HG02943 (cell line): ENCODE measurements around the gene L2HGDH.

Source experiments
- ATAC-seq: cut with Tn5 transposase; IDR thresholded peaks from one replicate; pipeline ENCODE4 v1.9.1; 2021; ENCODE audit warnings: mild to moderate bottlenecking, low read depth, moderate library complexity; ENCODE audit not compliant: unreplicated experiment

Gene L2HGDH

DNA sequence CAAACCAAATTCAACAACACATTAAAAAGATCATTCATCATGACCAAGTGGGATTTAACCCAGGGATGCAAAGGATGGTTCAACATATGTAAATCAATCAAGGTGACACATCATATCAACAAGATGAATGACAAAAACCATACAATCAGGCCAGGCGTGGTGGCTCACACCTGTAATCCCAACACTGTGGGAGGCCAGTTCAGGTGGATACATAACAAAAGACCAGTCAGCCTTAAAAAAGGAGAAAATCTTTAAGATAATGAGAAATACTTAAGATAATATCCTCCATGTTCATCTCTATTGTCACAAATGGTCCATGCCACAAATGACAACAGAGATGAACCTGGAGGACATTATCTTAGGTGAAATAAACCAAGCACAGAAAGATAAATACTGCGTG, 12.4 kb downstream of the L2HGDH start:
- no peak for ATAC-seq

DNA sequence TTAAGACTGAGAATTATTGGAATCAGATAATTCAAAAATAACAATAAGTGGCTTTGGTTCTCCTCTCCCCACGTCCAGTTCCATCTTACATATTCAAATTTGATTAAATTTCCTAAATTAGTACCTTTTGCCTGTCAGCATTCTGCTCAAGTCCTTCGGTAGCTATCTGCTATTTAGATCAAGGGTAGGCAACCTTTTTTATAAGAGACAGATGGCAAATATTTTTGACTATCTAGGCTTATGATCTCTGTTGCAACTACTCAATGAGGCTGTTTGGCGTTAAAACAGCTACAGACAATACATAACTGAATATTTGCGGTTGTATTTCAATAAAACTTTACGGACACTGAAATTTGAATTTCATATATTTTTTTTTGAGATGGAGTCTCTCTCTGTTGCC, 21.7 kb downstream of the L2HGDH start:
- no peak for ATAC-seq

DNA sequence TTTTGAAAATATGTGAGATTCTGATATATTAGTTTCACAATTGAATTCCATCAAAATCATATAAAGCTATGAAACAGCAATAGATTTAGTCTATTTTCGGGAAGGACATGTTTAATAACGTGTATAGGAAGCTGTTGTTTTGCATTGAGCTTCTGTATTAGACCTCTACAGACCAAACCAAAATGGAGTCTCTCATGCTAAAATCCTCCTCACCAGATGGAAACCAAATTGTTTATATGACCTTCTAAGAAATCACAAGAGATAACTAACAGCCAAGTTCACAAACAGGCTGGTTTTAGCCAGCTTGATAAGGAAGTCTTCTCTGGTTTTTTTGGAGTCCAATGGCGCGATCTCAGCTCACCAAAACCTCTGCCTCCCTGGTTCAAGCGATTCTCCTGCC, 23.9 kb downstream of the L2HGDH start:
- no peak for ATAC-seq

DNA sequence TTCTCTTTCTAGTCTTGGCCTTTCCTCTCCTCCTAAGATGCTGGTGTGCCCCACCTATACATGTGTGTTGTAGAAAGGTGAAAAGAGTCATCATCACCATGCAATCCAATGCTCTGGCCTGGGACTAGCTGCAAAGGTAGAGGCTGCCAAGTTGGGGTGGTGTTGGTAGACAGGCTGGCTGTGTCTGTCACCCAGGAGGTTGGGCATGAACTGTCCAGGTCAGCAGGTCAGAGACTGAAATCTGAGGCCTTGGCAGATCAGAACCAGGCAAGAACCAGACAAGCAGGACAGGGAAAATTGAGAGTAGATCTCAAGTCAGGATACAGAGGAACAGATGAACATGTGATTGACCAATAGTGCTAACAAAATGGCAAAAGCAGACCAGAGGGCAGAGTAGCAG, 26.2 kb downstream of the L2HGDH start:
- ATAC-seq, result no peak

DNA sequence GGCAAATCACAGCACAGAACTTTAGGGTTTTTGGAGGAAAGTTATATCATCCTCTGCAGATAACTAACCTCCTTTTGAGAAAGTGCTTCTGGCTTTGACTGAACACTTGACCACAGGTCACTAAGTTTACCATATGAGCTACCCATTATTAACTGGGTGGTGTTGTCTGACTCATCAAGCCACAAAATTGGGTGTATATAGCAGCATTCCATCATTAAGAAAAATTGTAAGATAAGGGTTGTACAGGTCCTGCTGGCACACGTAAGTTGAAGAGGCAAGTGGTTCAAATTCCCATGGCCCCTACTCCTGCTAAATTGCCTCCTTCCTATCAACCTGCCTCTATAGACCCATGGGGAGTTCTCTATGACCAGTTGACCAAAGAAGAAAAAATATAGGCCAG, 39.5 kb downstream of the L2HGDH start:
- no peak for ATAC-seq

DNA sequence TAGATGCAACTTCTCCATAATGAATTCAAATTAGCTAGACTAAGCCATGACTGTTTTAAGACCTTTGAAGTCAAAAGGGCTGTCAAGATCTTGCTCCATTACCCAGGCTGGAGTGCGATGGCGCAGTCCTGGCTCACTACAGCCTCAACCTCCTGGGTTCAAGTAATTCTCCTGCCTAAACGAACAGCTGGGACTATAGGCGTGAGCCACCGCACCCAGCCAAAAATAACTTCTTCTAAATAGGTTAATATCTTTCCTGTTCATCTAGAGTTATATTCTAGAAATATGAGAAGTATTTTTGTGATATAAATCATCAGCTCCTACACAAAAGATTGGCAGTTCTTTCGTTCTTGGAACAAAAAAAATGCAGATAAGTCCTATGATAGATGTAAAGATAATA, 41.1 kb downstream of the L2HGDH start:
- ATAC-seq, result no peak

DNA sequence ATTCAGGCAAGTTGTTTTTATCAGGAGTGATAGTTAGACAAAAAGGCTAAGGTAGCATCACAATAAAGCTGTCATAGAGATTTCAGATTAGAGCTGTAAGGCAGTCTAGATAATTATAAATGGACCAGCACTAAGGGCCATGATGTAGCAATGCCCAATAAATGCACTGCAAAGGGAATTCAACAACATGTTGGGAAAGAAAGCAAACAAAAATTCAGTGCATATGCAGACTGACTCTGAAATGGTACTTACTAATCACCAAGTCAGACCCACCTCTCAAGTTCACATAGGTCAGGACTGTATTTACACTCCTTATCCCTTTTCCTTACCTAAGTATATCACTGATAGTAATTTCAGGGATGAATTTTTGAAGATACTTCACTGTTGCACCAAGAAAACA, 47.0 kb downstream of the L2HGDH start:
- no peak for ATAC-seq

DNA sequence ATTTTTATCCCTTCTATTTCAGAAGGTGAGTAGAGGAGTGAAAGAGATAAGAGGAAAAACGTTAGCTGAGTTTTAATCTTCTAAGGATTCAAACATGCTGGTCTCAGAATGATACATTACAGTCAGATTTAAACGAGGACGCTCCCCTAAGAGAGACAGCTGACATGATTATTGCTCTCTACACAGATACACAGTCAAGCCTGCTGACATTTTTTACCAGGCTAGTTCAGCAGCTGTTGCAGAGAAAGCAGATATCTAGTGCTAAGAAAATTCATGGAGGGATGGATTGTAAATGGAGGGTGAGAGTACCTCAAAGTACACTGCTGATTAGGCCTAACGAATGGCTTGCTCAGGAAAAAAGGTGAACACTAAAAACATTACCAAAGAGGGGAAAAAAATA, 48.7 kb downstream of the L2HGDH start:
- no peak for ATAC-seq

DNA sequence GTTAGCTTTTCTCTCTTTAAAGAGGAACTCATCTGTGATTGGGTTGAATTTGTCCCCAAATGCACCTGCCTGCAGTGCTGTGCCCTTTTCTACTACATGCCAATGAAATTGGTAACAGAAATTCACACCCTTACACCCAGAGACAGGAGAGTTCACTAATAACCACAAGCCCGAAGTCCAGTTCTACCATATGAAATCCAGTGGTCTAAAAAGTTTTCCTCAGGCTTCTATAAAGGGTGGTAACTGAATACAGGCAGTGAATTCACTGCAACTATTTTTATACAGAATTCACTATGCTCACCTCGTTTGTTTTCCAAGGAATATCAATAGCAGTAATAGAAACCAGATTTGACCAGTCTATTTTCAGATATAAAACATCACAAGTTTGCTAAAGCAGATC, 49.2 kb downstream of the L2HGDH start:
- ATAC-seq, result no peak

DNA sequence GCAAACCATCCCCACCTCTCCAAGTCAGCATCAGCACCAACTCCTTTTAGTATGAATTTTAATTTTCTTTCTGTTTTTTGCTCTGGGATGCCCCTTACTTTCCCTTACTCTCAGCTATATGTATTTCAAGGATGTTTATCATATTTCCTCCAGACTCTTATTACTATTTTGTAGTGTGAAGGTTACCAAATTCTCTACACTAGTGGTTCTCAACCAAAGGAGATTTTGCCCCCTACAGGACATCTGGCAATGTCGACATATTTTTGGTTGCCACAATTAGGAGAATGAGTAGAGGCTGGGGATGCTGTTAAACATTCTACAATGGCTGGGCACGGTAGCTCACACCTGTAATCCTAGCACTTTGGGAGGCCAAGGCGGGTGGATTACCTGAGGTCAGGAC, 51.5 kb downstream of the L2HGDH start:
- no peak for ATAC-seq

DNA sequence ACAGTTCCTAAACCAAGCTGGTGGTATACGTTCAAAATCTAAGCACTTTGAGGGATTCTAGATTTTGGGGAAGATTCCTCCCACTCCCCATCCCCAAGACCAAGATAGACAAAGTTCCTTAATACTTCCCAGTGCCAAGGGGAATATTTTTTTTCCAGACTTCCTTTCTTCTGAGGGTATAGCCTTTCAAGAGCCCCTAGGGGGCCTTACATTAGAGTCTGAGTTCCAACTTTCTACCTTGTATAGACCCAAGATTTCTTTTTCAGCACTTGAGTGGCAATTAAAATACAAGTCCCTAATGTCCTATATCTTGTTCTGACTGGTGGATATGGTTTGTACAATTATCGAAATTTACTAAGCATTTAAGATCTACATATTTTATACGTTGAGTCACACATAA, 52.0 kb downstream of the L2HGDH start:
- no peak for ATAC-seq

DNA sequence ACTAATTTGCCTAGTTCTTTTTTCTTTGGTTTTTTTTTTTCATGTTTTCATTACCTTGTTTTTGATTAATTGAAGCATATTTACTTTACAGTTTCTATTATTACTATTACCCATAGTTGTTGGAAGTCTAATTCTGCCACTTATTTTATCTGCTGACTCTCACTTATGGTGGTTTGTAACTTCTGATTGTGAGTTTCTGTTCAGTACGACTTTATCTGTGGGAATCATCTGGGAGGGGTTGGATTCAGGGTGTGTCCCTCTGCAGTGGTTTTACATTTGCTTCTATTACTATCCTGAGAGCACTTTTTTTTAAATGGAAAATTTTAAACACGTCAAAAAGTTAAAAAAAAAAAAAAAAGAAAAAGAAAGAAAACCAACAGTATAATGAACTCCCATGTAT, 54.3 kb downstream of the L2HGDH start:
- ATAC-seq, result no peak

DNA sequence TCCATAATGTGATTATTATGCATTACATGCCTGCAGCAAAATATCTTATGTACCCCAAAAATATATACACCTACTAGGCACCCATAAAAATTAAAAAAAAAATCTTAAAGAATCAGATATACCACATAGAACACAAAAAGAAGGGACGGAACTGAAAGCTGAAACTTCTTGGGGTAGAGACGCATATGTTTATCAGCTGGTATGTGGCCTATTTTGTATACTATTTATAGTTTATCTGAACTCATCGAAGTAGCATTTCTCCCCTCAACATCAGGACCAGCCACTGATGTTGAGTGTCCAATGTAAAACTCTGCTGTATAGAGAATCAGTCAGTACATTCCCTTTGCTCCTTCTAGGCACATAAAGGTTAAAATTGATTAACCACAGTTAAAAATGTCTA, 57.8 kb downstream of the L2HGDH start:
- no peak for ATAC-seq

DNA sequence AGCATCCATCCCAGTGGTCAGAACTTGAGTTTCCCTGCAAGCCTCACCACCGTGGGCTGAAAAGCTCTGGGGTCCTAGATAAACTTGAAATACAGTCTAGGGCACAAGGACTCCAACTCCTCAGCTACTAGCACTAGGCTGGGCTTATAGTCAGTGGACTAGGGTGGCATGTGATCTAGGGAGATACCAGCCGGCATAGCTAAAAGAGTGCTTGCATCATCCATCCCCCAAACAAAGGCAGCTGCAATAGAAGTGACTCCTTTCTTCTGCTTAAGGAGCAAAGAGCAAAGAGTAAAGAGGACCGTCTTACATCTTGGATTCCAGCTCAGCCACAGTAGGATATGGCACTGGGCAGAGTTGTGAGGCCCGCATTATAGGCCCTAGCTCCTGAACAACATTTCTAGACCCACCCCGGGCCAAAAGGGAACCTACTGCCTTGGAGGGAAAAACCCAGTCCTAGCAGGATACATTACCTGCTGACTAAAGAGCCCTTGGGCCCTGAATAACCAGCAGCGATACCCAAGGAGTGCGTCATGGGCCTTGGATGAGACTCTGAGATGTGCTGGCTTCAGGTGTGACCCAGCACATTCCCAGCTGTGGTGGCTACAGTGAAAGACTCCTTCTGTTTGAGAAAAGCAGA, 62.8 kb downstream of the L2HGDH start:
- no peak for ATAC-seq

DNA sequence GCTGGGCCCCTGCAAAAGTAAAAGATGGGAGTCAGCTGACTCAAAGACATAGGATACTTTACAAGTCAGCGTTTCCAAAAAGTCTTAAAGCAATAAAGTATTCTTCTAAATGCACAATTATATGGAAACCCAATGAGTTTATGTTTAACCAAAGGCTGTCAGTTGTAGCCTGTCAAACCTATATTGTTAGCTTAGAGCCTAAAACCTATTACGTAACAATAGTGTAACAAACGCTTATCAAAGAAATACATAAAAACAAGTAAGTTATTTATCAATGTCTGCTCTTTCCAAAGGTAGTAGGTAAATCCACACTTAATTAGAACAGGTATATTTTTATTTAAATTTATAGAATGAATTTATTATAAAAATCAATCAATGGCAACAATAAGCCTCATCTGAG, 64.8 kb downstream of the L2HGDH start:
- ATAC-seq, result no peak

DNA sequence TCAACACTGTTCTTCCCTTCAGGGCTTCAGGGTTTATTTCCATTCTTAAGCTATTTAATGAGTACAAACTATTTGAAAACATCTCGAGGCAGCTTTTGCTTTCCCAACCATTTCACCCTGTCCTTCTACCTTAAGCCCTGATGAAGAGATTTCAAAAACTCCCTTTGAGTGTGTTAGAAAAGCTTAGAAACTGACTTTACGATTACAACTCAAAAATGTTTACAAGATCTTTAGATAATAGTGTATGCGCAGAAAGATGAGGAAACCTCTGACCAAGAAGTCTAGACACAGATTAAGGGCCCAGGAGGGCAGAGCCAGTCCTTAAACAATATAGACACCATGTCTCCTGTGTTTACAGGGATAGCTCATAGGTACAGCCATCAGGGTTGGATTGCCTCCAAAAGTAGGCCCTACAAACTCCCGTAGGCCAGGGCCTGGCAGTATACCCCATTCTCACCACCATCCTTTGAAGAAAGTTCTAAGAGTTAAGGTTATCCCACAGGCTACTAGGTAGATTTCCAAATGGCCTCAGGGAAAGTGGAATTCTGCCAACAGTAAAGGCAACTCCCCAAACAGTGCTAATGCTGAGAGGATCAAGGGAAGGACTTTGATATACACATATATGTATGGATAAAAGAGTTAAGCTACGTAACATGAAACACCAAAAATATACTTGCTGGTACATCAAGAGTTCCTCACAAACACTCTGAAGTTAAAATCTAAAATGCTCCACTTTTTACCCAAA, 69.3 kb downstream of the L2HGDH start:
- ATAC-seq, result no peak

DNA sequence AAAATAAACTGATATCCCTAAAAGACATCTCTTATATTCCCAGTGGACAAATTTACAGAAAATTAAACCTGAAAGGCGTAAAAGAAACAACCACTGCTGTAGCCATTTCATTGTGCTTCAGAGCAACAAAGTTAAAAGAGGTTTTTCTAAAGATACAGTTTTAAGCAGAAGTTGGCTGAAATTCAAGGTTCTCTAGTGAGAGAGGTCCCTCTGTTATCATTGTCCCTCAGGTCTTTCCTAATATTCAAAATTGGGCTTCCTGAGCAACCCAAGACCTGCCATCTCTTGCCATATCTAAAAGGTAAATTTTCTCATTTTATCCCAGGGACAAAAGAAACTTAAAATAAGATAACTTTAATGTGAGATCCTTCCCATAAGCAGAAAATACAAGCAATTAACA, 69.9 kb downstream of the L2HGDH start:
- no peak for ATAC-seq

DNA sequence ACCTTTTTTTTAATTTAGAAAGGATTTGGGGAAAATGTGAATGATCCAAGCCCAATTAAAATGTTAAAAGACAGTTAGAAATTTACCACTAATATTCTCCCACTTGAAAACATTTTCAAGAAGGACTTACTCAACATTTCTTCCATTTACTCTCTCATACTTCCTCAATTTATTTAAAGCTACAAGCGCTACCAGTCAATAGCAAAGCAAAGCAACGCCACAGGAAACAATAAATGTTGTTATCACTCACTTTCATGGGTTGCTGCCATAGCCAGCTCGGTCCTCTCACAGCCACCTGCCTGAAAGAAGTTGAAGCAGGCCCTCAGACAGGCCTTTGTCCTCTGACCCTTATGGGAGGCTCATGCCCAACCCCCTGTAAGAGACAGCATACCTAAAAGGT, 74.6 kb downstream of the L2HGDH start:
- no peak for ATAC-seq

DNA sequence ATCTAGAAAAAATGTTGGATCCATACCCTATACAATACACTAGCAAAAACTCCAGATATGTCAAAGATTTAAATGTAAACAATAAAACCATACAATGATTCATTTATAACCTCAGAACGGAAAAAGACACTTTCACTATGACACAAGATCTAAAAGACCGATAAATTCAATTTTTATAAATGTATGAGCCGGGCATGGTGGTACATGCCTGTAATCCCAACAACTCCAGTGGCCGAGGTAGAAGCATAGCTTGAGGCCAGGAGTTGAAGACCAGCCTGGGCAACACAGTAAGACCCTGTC, 78.1 kb downstream of the L2HGDH start:
- no peak for ATAC-seq

DNA sequence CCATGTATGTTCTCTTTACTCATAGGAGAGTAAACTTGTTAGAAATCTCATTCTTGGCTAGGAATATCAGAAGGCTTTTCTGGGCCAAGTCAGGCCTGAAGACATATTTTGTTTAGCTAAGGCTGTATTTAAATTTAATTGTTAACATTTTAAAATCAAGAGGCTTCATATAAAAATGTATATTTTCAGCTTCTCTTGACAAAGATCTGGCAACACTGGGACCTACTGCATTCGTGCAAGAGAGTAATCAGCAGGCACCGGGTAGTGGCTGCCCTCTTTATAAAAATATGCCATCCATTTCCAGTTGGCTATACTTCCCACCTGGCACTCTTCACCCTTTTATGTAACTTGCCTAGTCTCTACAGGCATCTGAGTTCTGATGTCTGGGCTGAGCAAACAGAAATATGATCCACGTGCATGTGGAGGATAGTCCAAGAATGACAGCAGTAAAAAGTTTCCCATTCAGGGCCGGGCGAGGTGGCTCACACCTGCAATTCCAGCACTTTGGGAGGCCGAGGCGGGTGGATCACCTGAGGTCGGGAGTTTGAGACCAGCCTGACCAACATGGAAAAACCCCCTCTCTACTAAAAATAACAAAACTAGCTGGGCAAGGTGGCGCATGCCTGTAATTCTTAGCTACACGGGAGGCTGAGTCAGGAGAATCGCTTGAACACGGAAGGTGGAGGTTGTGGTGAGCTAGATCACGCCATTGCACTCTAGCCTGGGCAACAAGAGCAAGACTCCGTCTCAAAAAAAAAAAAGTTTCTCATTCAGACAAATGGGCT, 78.7 kb downstream of the L2HGDH start:
- no peak for ATAC-seq

DNA sequence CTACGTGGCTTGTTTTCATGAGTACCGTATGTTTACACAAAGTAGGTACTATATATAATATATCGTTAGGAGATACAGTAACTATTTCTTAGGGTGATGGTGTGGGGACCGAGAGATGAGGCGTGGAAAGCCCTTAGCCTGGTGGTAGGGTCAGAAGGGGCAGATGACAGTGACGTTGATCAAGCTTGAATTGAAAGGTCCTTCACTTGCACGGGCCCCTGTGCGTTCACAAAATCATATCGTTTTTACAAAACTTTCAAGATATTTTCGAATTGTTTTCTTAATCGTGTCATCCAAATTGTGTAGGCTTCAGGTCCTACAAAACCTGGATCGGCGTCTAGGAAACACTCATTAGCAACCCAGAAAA, 79.8 kb downstream of the L2HGDH start:
- no peak for ATAC-seq
